ENCODE measurements around the gene BCR.

- no peak for TF ChIP-seq POLR2A (IDR thresholded peaks at IDR 0.05)
- TF ChIP-seq, protein P1, sequence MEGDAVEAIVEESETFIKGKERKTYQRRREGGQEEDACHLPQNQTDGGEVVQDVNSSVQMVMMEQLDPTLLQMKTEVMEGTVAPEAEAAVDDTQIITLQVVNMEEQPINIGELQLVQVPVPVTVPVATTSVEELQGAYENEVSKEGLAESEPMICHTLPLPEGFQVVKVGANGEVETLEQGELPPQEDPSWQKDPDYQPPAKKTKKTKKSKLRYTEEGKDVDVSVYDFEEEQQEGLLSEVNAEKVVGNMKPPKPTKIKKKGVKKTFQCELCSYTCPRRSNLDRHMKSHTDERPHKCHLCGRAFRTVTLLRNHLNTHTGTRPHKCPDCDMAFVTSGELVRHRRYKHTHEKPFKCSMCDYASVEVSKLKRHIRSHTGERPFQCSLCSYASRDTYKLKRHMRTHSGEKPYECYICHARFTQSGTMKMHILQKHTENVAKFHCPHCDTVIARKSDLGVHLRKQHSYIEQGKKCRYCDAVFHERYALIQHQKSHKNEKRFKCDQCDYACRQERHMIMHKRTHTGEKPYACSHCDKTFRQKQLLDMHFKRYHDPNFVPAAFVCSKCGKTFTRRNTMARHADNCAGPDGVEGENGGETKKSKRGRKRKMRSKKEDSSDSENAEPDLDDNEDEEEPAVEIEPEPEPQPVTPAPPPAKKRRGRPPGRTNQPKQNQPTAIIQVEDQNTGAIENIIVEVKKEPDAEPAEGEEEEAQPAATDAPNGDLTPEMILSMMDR (IDR thresholded peaks at IDR 0.05 in 8 of 11, conservative IDR thresholded peaks at IDR 0.05 in 3 of 11), result no peak
These were observed 47.1 kb downstream of the BCR start for GRCh38 chr22:23227380-23227779.
